ENCODE measurements around the gene GGT7.

- TF ChIP-seq REST (IDR thresholded peaks at IDR 0.05; ENCODE audit: insufficient read depth in 1 of 2, low read depth in 2 of 2, low read length in 1 of 2) (no peak), TCF7L2 (IDR thresholded peaks at IDR 0.05; ENCODE audit: low read depth, low read length) (no peak), SIN3A (IDR thresholded peaks at IDR 0.05; ENCODE audit: borderline replicate concordance, insufficient read depth, low read depth, low read length) (no peak), CTCF (IDR thresholded peaks at IDR 0.05) (0 out of 2 replicates have a peak, but pooled peaks have one; percentile 30), POLR2AphosphoS5 (IDR thresholded peaks at IDR 0.05; ENCODE audit: low read depth, low read length) (no peak)
Measured at GRCh38 chr20:34873583-34874093, 982 bp upstream of the GGT7 start.
